Left renal cortex interstitium (tissue), 4 donors: ENCODE measurements around the gene GOLGA1. TPM values are rescaled to one million over a fixed set of nuclear protein-coding genes. Genes with fewer than 3 reads are reported as not detected.
A peak's percentile ranks its signal among the peaks of the same experiment; 100 is the strongest.
"Not testable (repeated sequence)": the region's sequence is repeated elsewhere in the genome, so short reads cannot be mapped to it uniquely, and the experiment has no call there.

Experiments
- DNase-seq, 4 donors: peaks; one replicate each; pipeline ENCODE4 v3.0.0-alpha.2; 2013; ENCODE audit warnings: low read depth in 4 of 4, low spot score in 2 of 4, missing footprints in 1 of 4
- polyA plus RNA-seq, 4 donors: library from polyadenylated mRNA; unstranded; fragments of 120-200 nt; gene quantifications; one replicate each; pipeline ENCODE4 v1.2.1, GENCODE V29; 2013; ENCODE audit not compliant: insufficient read length in 4 of 4

The GOLGA1 gene
- polyA plus RNA-seq, 4 donors = 14.3 to 17.8 (median 16.5) TPM

GRCh38 chr9:124861342-124862229 is 79.3 kb downstream of the GOLGA1 start, which contains the start of the genes ARPC5L and RPL35:
TSS of gene ARPC5L (plus strand) at chr9:124862130. CDS start at chr9:124869291, 7,161 bp downstream.
TSS of gene RPL35 (minus strand) at chr9:124861957. CDS start at chr9:124861912, 45 bp downstream.
- peak; percentile 77 to 88 (median 83) for DNase-seq

- no peak for DNase-seq
Observed at GRCh38 chr9:124860582-124861341, 80.1 kb downstream of the GOLGA1 start.

GRCh38 chr9:124859803-124860581 is 80.9 kb downstream of the GOLGA1 start:
- DNase-seq = no peak

GRCh38 chr9:124858330-124859046 is 82.4 kb downstream of the GOLGA1 start:
- no peak for DNase-seq

- DNase-seq = no peak
Observed at GRCh38 chr9:124857533-124858162, 83.2 kb downstream of the GOLGA1 start.

- no peak for DNase-seq
Observed at GRCh38 chr9:124855944-124856765, 84.7 kb downstream of the GOLGA1 start.

- no peak for DNase-seq
Observed at GRCh38 chr9:124855566-124855943, 85.3 kb downstream of the GOLGA1 start.

- DNase-seq = no peak
Observed at GRCh38 chr9:124854822-124855221, 86.1 kb downstream of the GOLGA1 start.

GRCh38 chr9:124854161-124854560 is 86.7 kb downstream of the GOLGA1 start:
- no peak for DNase-seq

- no peak for DNase-seq
Observed at GRCh38 chr9:124853605-124854143, 87.2 kb downstream of the GOLGA1 start.

GRCh38 chr9:124852829-124853531 is 87.9 kb downstream of the GOLGA1 start, which contains the start of gene WDR38:
TSS of gene WDR38 (plus strand) at chr9:124853460. CDS start at chr9:124853532, 72 bp downstream.
- DNase-seq = peak in 1 of 4 donors; percentile 55

- no peak for DNase-seq
Observed at GRCh38 chr9:124852121-124852828, 88.6 kb downstream of the GOLGA1 start.

GRCh38 chr9:124849801-124850200 is 91.1 kb downstream of the GOLGA1 start:
- no peak for DNase-seq

- no peak for DNase-seq
Observed at GRCh38 chr9:124846969-124847368, 93.9 kb downstream of the GOLGA1 start.

GRCh38 chr9:124846467-124846866 is 94.4 kb downstream of the GOLGA1 start:
- not testable (repeated sequence) for DNase-seq

GRCh38 chr9:124844291-124844690 is 96.6 kb downstream of the GOLGA1 start:
- DNase-seq = no peak

- DNase-seq = no peak
Observed at GRCh38 chr9:124843456-124844034, 97.3 kb downstream of the GOLGA1 start.
